HFFc6 (cell line): ENCODE results near the gene ORC2. TPM values are rescaled to one million over a fixed set of nuclear protein-coding genes. Genes with fewer than 3 reads are reported as not detected.
A peak's percentile ranks its signal among the peaks of the same experiment; 100 is the strongest.

ENCODE experiments used
- DNase-seq: peaks from one replicate; pipeline ENCODE4 v3.0.0-alpha.2; 2018
- H3K27ac Mint-ChIP-seq: 2 replicates; pipeline ENCODE4 v1.8.0; 2020; ENCODE audit warnings: mild to moderate bottlenecking, mixed read lengths
- H3K27me3 Mint-ChIP-seq: 2 replicates; pipeline ENCODE4 v1.8.0; 2021; ENCODE audit warnings: mild to moderate bottlenecking, moderate library complexity, mixed read lengths; ENCODE audit not compliant: insufficient read depth
- H3K36me3 Mint-ChIP-seq: 2 replicates; pipeline ENCODE4 v1.8.0; 2021; ENCODE audit warnings: low read depth, mixed read lengths
- H3K4me1 Mint-ChIP-seq: 2 replicates; pipeline ENCODE4 v1.8.0; 2020; ENCODE audit warnings: low read depth, mixed read lengths
- H3K4me3 Mint-ChIP-seq: 2 replicates; pipeline ENCODE4 v1.8.0; 2020; ENCODE audit warnings: mild to moderate bottlenecking, moderate library complexity, mixed read lengths
- H3K9me3 Mint-ChIP-seq: 2 replicates; pipeline ENCODE4 v1.8.0; 2020; ENCODE audit warnings: mild to moderate bottlenecking, mixed read lengths
- total RNA-seq, 6 experiments: library from RNA; stranded (reverse); fragmentation: NEBNext Ultra II Directional; extraction: Animal tissue kit (Norgen Biotek cat#: 25700); gene quantifications; 2 replicates in 1 of 6; 3 replicates in 5 of 6; pipeline ENCODE4 v1.2.3, GENCODE V29; 2021
- TF ChIP-seq, protein P1 (sequence below): fragments of 200-600 bp; sonication (generic); IDR thresholded peaks from 2 replicates; pipeline ENCODE4 v1.5.0; 2021; ENCODE audit warnings: antibody characterized with exemption, mild to moderate bottlenecking

ORC2 gene
- total RNA-seq, 6 experiments from 2014 or later = 22.1 to 31.9 (median 29.2) TPM

DNA sequence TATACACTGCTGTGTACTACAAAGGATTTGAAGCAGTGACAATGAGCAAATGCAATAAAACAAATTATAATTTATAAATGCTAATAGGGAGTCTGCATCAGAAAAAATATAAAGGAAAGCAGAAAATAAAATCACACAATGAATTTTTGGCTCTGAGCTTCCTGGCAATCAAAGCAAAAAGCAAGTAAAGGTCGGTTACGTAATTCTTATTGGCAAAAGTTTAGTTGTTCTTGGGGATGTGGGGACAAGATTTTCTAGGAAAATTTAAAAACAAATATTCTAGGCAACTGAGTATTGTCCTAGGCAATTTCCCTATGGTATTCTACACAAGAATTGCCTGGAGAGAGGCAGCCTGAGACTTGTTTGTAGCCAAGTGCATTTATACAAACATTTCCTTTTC, 1.8 kb downstream of the ORC2 start:
- TF ChIP-seq, protein P1, sequence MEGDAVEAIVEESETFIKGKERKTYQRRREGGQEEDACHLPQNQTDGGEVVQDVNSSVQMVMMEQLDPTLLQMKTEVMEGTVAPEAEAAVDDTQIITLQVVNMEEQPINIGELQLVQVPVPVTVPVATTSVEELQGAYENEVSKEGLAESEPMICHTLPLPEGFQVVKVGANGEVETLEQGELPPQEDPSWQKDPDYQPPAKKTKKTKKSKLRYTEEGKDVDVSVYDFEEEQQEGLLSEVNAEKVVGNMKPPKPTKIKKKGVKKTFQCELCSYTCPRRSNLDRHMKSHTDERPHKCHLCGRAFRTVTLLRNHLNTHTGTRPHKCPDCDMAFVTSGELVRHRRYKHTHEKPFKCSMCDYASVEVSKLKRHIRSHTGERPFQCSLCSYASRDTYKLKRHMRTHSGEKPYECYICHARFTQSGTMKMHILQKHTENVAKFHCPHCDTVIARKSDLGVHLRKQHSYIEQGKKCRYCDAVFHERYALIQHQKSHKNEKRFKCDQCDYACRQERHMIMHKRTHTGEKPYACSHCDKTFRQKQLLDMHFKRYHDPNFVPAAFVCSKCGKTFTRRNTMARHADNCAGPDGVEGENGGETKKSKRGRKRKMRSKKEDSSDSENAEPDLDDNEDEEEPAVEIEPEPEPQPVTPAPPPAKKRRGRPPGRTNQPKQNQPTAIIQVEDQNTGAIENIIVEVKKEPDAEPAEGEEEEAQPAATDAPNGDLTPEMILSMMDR = no peak
- peaks cover 40% of the 10 kb centered on the region for H3K4me1 Mint-ChIP-seq
- H3K27ac Mint-ChIP-seq = no peak overlapping the region
- H3K4me3 Mint-ChIP-seq = peak overlapping the region; percentile 96
- peaks cover 17% of the 10 kb centered on the region for H3K36me3 Mint-ChIP-seq
- no peak for DNase-seq
- no peaks in the 10 kb centered on the region for H3K9me3 Mint-ChIP-seq
- peaks cover 6% of the 10 kb centered on the region; the same call in 1 of the 2 replicates for H3K27me3 Mint-ChIP-seq

DNA sequence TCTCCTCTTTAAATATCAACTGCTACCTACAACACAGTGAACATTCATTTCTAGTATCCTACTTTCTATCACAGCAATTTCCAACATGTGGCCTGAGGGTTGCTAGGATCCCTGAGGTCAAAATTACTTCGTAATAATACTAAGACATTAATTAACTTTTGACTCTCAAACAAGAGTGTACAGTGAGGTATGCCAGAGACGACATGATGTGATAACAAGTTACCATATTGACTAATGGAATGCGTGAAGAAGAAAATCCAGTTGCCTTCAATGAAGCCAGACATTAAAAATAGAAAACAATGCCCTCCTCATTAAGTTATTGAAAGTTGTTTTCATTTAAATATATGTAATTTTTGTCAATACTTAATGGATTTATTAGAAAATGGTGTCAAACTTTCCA, 13.1 kb downstream of the ORC2 start:
- Mint-ChIP-seq H3K9me3 (no peaks in the 10 kb centered on the region), H3K4me3 (no peak overlapping the region), H3K36me3 (peaks cover 14% of the 10 kb centered on the region), H3K4me1 (peaks cover 8% of the 10 kb centered on the region), H3K27me3 (no peaks in the 10 kb centered on the region), H3K27ac (no peak overlapping the region)
- TF ChIP-seq, protein P1 = no peak
- DNase-seq = no peak

DNA sequence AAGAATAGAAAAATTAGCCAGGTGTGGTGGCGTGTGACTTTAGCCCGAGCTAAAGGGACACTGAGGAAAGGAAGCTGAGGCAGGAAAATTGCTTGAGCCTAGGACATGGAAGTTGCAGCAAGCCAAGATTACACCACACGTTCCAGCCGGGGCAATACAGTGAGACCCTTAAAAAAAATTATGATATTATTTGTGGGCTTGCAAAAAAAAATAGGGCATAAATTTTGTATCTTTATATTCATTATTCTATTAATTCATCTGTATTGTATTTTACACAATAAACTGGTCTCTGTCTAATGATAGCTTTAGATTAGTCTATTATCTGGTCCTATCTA, 18.1 kb downstream of the ORC2 start:
- DNase-seq = no peak
- Mint-ChIP-seq H3K4me1 (peaks cover 28% of the 10 kb centered on the region), H3K4me3 (peak overlapping the region; percentile 24), H3K9me3 (no peaks in the 10 kb centered on the region), H3K27me3 (no peaks in the 10 kb centered on the region), H3K36me3 (peaks cover 27% of the 10 kb centered on the region), H3K27ac (peak overlapping the region; percentile 81)
- TF ChIP-seq, protein P1 = no peak

GRCh38 chr2:200944467-200945394, 18.7 kb downstream of the ORC2 start:
- Mint-ChIP-seq H3K4me1 (peaks cover 28% of the 10 kb centered on the region), H3K36me3 (peaks cover 27% of the 10 kb centered on the region), H3K27me3 (no peaks in the 10 kb centered on the region), H3K9me3 (no peaks in the 10 kb centered on the region), H3K4me3 (peak overlapping the region; percentile 24), H3K27ac (peak overlapping the region; percentile 81)
- TF ChIP-seq, protein P1 = no peak
- DNase-seq = peak; percentile 84

DNA sequence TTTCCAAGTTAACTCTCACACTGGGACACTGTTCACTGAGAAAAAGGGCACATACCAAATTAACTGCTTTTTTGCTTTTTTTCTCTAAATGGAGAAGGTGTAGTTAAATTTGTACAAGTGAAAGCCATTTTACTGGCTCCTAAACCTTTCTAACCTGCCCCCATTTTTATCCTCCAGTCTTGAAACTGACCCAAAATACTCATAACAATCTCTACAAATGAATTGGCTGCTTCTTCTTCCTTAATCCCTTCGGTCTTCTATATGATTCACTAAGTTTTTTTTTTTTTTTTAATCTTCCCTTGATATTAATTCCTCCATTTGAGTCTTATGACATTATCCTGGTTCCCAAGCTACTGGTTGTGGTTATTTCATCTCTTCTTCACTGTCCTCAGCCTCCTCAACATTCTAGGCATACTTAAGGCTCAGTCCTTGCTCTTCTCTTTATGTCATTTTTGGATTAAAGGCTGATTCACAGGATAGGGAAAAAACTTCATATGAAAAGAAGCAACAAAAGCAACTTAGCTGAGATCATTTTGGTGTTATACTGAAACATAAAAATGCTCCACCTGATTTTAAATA, 19.8 kb downstream of the ORC2 start:
- Mint-ChIP-seq H3K27me3 (no peaks in the 10 kb centered on the region), H3K4me1 (peaks cover 28% of the 10 kb centered on the region), H3K36me3 (peaks cover 27% of the 10 kb centered on the region), H3K9me3 (no peaks in the 10 kb centered on the region), H3K27ac (peak overlapping the region; percentile 42; the same call in 1 of the 2 replicates), H3K4me3 (no peak overlapping the region)
- TF ChIP-seq, protein P1 = no peak
- no peak for DNase-seq
